ENCODE results near the gene PPIC.

- TF ChIP-seq EZH2 (IDR thresholded peaks at IDR 0.05; ENCODE audit: insufficient read depth, poor library complexity, severe bottlenecking) (no peak), EZH2phosphoT487 (IDR thresholded peaks at IDR 0.05; ENCODE audit: insufficient read depth, low read depth) (no peak)
Measured at GRCh38 chr5:123047706-123048105, 11.2 kb upstream of the PPIC start.

Data from GM23248 (cell line).